ENCODE results near the gene CLCA2.

The CLCA2 gene

DNA sequence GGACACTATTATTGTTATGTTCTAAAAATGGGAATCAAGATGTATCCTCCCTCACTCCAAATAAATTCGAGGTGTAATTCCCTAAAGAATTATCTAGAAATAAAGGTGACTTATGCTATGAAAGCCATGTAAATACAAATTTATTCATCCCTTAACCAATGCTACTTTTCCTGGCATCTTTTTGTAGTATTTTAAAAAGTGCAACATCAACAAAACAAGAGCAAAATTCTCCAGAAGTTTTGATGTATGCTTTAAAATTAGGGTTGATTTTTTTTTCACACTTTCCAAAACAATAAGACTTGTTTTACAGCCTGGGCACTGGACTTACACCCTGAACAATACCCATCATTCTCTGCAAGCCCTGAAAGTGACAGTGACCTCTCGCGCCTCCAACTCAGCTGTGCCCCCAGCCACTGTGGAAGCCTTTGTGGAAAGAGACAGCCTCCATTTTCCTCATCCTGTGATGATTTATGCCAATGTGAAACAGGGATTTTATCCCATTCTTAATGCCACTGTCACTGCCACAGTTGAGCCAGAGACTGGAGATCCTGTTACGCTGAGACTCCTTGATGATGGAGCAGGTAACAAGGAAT is 23.3 kb downstream of the CLCA2 start:
- TF ChIP-seq SIN3A (IDR thresholded peaks at IDR 0.05; ENCODE audit: borderline replicate concordance, insufficient read depth, low read length) (no peak), TAF1 (IDR thresholded peaks at IDR 0.05; ENCODE audit: borderline replicate concordance, insufficient read depth, low read length) (no peak), REST (IDR thresholded peaks at IDR 0.05; ENCODE audit: insufficient read depth in 1 of 2, low read depth in 2 of 2, low read length in 2 of 2) (no peak), POLR2AphosphoS5 (IDR thresholded peaks at IDR 0.05; ENCODE audit: low read depth, low read length) (no peak), FOXP2 (optimal IDR thresholded peaks at IDR 0.05; ENCODE audit: borderline replicate concordance, extremely low read depth, extremely low read length, insufficient read depth) (no peak)

DNA sequence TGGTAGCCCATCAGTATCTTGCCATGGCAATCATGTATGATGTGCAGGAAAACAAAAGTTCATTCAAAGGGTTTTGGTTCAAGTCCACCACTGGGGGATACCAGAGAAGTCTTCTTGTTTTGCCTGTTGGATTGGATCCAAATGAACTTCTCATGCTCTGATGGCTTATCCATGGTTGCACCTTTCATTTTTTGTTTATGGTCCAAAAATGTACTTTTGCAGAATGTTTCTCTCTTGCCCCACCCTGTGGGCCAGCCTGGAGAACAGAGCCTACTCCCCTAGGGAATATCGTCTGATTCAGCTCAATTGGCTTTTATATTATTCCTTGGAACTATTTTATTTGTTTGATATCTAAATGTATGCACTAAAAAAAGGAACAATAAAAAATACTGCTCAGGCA is 24.7 kb downstream of the CLCA2 start:
- TF ChIP-seq POLR2AphosphoS5 (IDR thresholded peaks at IDR 0.05; ENCODE audit: low read depth, low read length) (no peak), FOXP2 (optimal IDR thresholded peaks at IDR 0.05; ENCODE audit: borderline replicate concordance, extremely low read depth, extremely low read length, insufficient read depth) (no peak), REST (IDR thresholded peaks at IDR 0.05; ENCODE audit: insufficient read depth in 1 of 2, low read depth in 2 of 2, low read length in 2 of 2) (no peak), TAF1 (IDR thresholded peaks at IDR 0.05; ENCODE audit: borderline replicate concordance, insufficient read depth, low read length) (no peak)

DNA sequence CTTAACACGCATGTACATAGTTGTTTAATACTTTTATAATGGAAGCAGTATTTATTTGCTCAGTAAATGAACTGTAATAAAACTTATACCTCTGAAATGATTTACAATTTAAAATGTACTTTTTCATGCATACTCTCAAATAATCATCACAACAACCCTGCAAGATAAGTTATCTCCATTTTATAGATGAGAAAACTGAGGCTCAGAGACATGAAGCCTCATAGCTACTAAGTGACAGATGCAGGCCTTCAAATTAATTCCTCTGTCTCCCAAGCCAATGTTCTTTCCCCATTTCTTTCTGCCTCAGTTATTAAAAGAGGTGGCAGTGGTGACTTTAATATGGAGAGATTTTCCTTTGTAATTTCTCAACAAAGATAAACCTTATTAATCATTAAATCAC is 25.1 kb downstream of the CLCA2 start:
- TF ChIP-seq POLR2AphosphoS5 (IDR thresholded peaks at IDR 0.05; ENCODE audit: low read depth, low read length) (no peak), FOXP2 (optimal IDR thresholded peaks at IDR 0.05; ENCODE audit: borderline replicate concordance, extremely low read depth, extremely low read length, insufficient read depth) (no peak), TAF1 (IDR thresholded peaks at IDR 0.05; ENCODE audit: borderline replicate concordance, insufficient read depth, low read length) (no peak), REST (IDR thresholded peaks at IDR 0.05; ENCODE audit: insufficient read depth in 1 of 2, low read depth in 2 of 2, low read length in 2 of 2) (no peak), SIN3A (IDR thresholded peaks at IDR 0.05; ENCODE audit: borderline replicate concordance, insufficient read depth, low read length) (no peak)

- TF ChIP-seq REST (IDR thresholded peaks at IDR 0.05; ENCODE audit: insufficient read depth in 1 of 2, low read depth in 2 of 2, low read length in 2 of 2) (no peak), FOXP2 (optimal IDR thresholded peaks at IDR 0.05; ENCODE audit: borderline replicate concordance, extremely low read depth, extremely low read length, insufficient read depth) (no peak), POLR2AphosphoS5 (IDR thresholded peaks at IDR 0.05; ENCODE audit: low read depth, low read length) (no peak), SIN3A (IDR thresholded peaks at IDR 0.05; ENCODE audit: borderline replicate concordance, insufficient read depth, low read length) (no peak), TAF1 (IDR thresholded peaks at IDR 0.05; ENCODE audit: borderline replicate concordance, insufficient read depth, low read length) (no peak)
Observed at GRCh38 chr1:86450847-86451246, 26.9 kb downstream of the CLCA2 start.

GRCh38 chr1:86453664-86454063 is 29.7 kb downstream of the CLCA2 start:
- no peak for TF ChIP-seq REST (IDR thresholded peaks at IDR 0.05; ENCODE audit: insufficient read depth in 1 of 2, low read depth in 2 of 2, low read length in 2 of 2)
- TF ChIP-seq TAF1 (IDR thresholded peaks at IDR 0.05; ENCODE audit: borderline replicate concordance, insufficient read depth, low read length), result no peak
- TF ChIP-seq FOXP2 (optimal IDR thresholded peaks at IDR 0.05; ENCODE audit: borderline replicate concordance, extremely low read depth, extremely low read length, insufficient read depth), result no peak
- no peak for TF ChIP-seq POLR2AphosphoS5 (IDR thresholded peaks at IDR 0.05; ENCODE audit: low read depth, low read length)
- TF ChIP-seq SIN3A (IDR thresholded peaks at IDR 0.05; ENCODE audit: borderline replicate concordance, insufficient read depth, low read length), result no peak

Data from PFSK-1 (cell line).